Mammary microvascular endothelial cell (primary cell): ENCODE measurements around the gene TNKS1BP1. TPM values are rescaled to one million over a fixed set of nuclear protein-coding genes. Genes with fewer than 3 reads are reported as not detected.

Experiments
- total RNA-seq: library from RNA; depleted of rRNA; stranded (reverse); fragments of >200 nt; gene quantifications from 2 replicates; pipeline ENCODE4 v1.2.3, GENCODE V29; 2015

TNKS1BP1 gene
- total RNA-seq: 51.0 and 53.1 TPM in 2 replicates

GRCh38 chr11:57324886-57325734 is at the start of gene TNKS1BP1:
TNKS1BP1 (minus strand) TSS chr11:57324952; CDS start chr11:57321885, 3,067 bp downstream.

GRCh38 chr11:57338142-57338541 is 13.4 kb upstream of the TNKS1BP1 start, which contains the start of gene P2RX3:
P2RX3 (plus strand) TSS chr11:57338352; CDS start chr11:57338551, 199 bp downstream.

GRCh38 chr11:57335343-57336110 is 10.8 kb upstream of the TNKS1BP1 start, which contains the start of gene SSRP1:
SSRP1 (minus strand) TSS chr11:57335892; CDS start chr11:57335121, 771 bp downstream.

Other genes starting within 250 kb of the TNKS1BP1 start
- gene LRRC55, start 143.0 kb downstream of the TNKS1BP1 start, total RNA-seq: under 0.01 and 0.07 TPM in 2 replicates
- 0.27 TPM in 1 of 2 replicates, not detected in the other for gene APLNR, start 87.7 kb downstream of the TNKS1BP1 start, total RNA-seq
- 119 and 124 TPM in 2 replicates for gene SSRP1, start 10.9 kb upstream of the TNKS1BP1 start, total RNA-seq
- gene P2RX3, start 13.4 kb upstream of the TNKS1BP1 start, total RNA-seq: not detected in 2 replicates
- not detected in 2 replicates for gene PRG3, start 56.2 kb upstream of the TNKS1BP1 start, total RNA-seq
- not detected in 2 replicates for gene PRG2, start 65.7 kb upstream of the TNKS1BP1 start, total RNA-seq
- gene SLC43A3, start 102.2 kb upstream of the TNKS1BP1 start, total RNA-seq: 56.3 and 68.5 TPM in 2 replicates
- 0.15 and 0.67 TPM in 2 replicates for gene RTN4RL2, start 135.6 kb upstream of the TNKS1BP1 start, total RNA-seq
- gene SLC43A1, start 190.8 kb upstream of the TNKS1BP1 start, total RNA-seq: 4.5 and 7.2 TPM in 2 replicates
- gene TIMM10, start 205.8 kb upstream of the TNKS1BP1 start, total RNA-seq: 92.7 and 93.9 TPM in 2 replicates
- not detected in 2 replicates for gene SMTNL1, start 212.6 kb upstream of the TNKS1BP1 start, total RNA-seq
- gene UBE2L6, start 242.7 kb upstream of the TNKS1BP1 start, total RNA-seq: 104 and 108 TPM in 2 replicates